ENCODE measurements around the gene KAZN.

- TF ChIP-seq POLR2AphosphoS5 (IDR thresholded peaks at IDR 0.05) = no peak
- TF ChIP-seq, protein P1, sequence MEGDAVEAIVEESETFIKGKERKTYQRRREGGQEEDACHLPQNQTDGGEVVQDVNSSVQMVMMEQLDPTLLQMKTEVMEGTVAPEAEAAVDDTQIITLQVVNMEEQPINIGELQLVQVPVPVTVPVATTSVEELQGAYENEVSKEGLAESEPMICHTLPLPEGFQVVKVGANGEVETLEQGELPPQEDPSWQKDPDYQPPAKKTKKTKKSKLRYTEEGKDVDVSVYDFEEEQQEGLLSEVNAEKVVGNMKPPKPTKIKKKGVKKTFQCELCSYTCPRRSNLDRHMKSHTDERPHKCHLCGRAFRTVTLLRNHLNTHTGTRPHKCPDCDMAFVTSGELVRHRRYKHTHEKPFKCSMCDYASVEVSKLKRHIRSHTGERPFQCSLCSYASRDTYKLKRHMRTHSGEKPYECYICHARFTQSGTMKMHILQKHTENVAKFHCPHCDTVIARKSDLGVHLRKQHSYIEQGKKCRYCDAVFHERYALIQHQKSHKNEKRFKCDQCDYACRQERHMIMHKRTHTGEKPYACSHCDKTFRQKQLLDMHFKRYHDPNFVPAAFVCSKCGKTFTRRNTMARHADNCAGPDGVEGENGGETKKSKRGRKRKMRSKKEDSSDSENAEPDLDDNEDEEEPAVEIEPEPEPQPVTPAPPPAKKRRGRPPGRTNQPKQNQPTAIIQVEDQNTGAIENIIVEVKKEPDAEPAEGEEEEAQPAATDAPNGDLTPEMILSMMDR (IDR thresholded peaks at IDR 0.05) = no peak
- no peak for TF ChIP-seq POLR2A (IDR thresholded peaks at IDR 0.05)
Measured at GRCh38 chr1:14806772-14807171, 208.3 kb downstream of the KAZN start.
